DND-41 (cell line): ENCODE measurements around the gene FOXK1.

Source experiments
- ATAC-seq: fragments of 200-7000 bp; cut with Tn5 transposase; 3 replicates; pipeline ENCODE4 v1.9.1; 2021; ENCODE audit warnings: low read depth; ENCODE audit not compliant: insufficient read depth
- DNase-seq: peaks from one replicate; pipeline ENCODE4 v3.0.0-alpha.2; 2020
- H2AFZ ChIP-seq: 2 replicates; pipeline ENCODE4 v1.6.0; 2012; ENCODE audit warnings: low read depth, low read length
- H3K27ac ChIP-seq: 2 replicates; pipeline ENCODE4 v1.5.1; 2012; ENCODE audit warnings: low read length, inconsistent platforms
- H3K27me3 ChIP-seq: fragments of 200-600 bp; sonication (generic); 2 replicates; pipeline ENCODE4 v1.6.0; 2012; ENCODE audit warnings: low read length, mild to moderate bottlenecking, inconsistent platforms; ENCODE audit not compliant: insufficient read depth, poor library complexity
- H3K36me3 ChIP-seq: 2 replicates; pipeline ENCODE4 v1.5.1; 2012; ENCODE audit warnings: low read length, inconsistent platforms; ENCODE audit not compliant: insufficient read depth
- H3K4me1 ChIP-seq: 2 replicates; pipeline ENCODE4 v1.5.1; 2012; ENCODE audit warnings: mild to moderate bottlenecking, low read length; ENCODE audit not compliant: insufficient read depth
- H3K4me2 ChIP-seq: 2 replicates; pipeline ENCODE4 v1.6.0; 2012; ENCODE audit warnings: mild to moderate bottlenecking, moderate library complexity, low read length, inconsistent platforms; ENCODE audit not compliant: insufficient read depth
- H3K4me3 ChIP-seq, 2 experiments: fragments of 200-600 bp in 1 of 2; shearing (Covaris generic) in 1 of 2; 2 replicates each; pipeline ENCODE4 v1.5.1; 2012 to 2016; ENCODE audit warnings: inconsistent platforms in 2 of 2, low read length in 2 of 2, mild to moderate bottlenecking in 2 of 2, low read depth in 1 of 2, moderate library complexity in 1 of 2
- H3K79me2 ChIP-seq: 2 replicates; pipeline ENCODE4 v1.6.0; 2012; ENCODE audit warnings: low read length, inconsistent platforms; ENCODE audit not compliant: insufficient read depth
- H3K9ac ChIP-seq: 2 replicates; pipeline ENCODE4 v1.6.0; 2012; ENCODE audit warnings: low read depth, mild to moderate bottlenecking, inconsistent platforms, low read length, moderate library complexity
- H3K9me3 ChIP-seq: 2 replicates; pipeline ENCODE4 v1.5.1; 2012; ENCODE audit warnings: low read length, moderate library complexity, mild to moderate bottlenecking, inconsistent platforms; ENCODE audit not compliant: insufficient read depth, severe bottlenecking
- H4K20me1 ChIP-seq: 2 replicates; pipeline ENCODE4 v1.6.0; 2012; ENCODE audit warnings: low read length; ENCODE audit not compliant: insufficient read depth
- CTCF ChIP-seq: IDR thresholded peaks from 2 replicates; pipeline ENCODE4 v1.5.1; 2012; ENCODE audit warnings: borderline replicate concordance, low read length, moderate library complexity, mild to moderate bottlenecking; ENCODE audit not compliant: poor library complexity, severe bottlenecking; ENCODE audit errors: extremely low read depth
- EZH2 ChIP-seq: IDR thresholded peaks from 3 replicates; pipeline ENCODE4 v1.6.1; 2012; ENCODE audit warnings: borderline replicate concordance, low read depth, mild to moderate bottlenecking, moderate library complexity, low read length, inconsistent platforms; ENCODE audit not compliant: severe bottlenecking

FOXK1 gene

GRCh38 chr7:4706384-4707216 is 24.5 kb downstream of the FOXK1 start:
- H3K4me1 ChIP-seq = no peaks in the 10 kb centered on the region
- H3K4me3 ChIP-seq = no peak overlapping the region
- H3K27me3 ChIP-seq = no peaks in the 10 kb centered on the region
- DNase-seq = no peak
- H3K27ac ChIP-seq = no peak overlapping the region
- peaks cover 15% of the 10 kb centered on the region for H3K36me3 ChIP-seq
- no peak overlapping the region for H3K4me2 ChIP-seq
- no peak for ATAC-seq
- peaks cover 97% of the 10 kb centered on the region for H3K79me2 ChIP-seq
- no peak for TF ChIP-seq EZH2
- no peak for TF ChIP-seq CTCF
- no peak overlapping the region for H2AFZ ChIP-seq
- H3K9me3 ChIP-seq = no peaks in the 10 kb centered on the region
- no peak overlapping the region for H3K9ac ChIP-seq
- H4K20me1 ChIP-seq = peaks cover 84% of the 10 kb centered on the region

- ATAC-seq = no peak
- peaks cover 97% of the 10 kb centered on the region for H3K79me2 ChIP-seq
- no peak overlapping the region for H3K27ac ChIP-seq
- H4K20me1 ChIP-seq = peaks cover 86% of the 10 kb centered on the region
- no peaks in the 10 kb centered on the region for H3K9me3 ChIP-seq
- no peak overlapping the region for H3K4me3 ChIP-seq
- H3K9ac ChIP-seq = no peak overlapping the region
- no peaks in the 10 kb centered on the region for H3K27me3 ChIP-seq
- no peak for DNase-seq
- TF ChIP-seq EZH2 (no peak), CTCF (no peak)
- H3K4me1 ChIP-seq = no peaks in the 10 kb centered on the region
- no peak overlapping the region for H3K4me2 ChIP-seq
- no peak overlapping the region for H2AFZ ChIP-seq
- H3K36me3 ChIP-seq = peaks cover 18% of the 10 kb centered on the region
Measured at GRCh38 chr7:4707217-4707741, 25.2 kb downstream of the FOXK1 start.

- no peak overlapping the region for H3K4me2 ChIP-seq
- H2AFZ ChIP-seq = no peak overlapping the region
- H3K27me3 ChIP-seq = no peaks in the 10 kb centered on the region
- no peak for ATAC-seq
- no peak overlapping the region for H3K9ac ChIP-seq
- H3K79me2 ChIP-seq = peaks cover 97% of the 10 kb centered on the region
- H3K4me1 ChIP-seq = no peaks in the 10 kb centered on the region
- H3K36me3 ChIP-seq = peaks cover 18% of the 10 kb centered on the region
- no peaks in the 10 kb centered on the region for H3K9me3 ChIP-seq
- H3K27ac ChIP-seq = no peak overlapping the region
- TF ChIP-seq EZH2 (no peak), CTCF (no peak)
- no peak for DNase-seq
- H3K4me3 ChIP-seq = no peak overlapping the region
- peaks cover 84% of the 10 kb centered on the region for H4K20me1 ChIP-seq
Measured at GRCh38 chr7:4707980-4708411, 25.9 kb downstream of the FOXK1 start.
